SK-N-SH (cell line): ENCODE measurements around the gene ZNF25. TPM values are rescaled to one million over a fixed set of nuclear protein-coding genes. Genes with fewer than 3 reads are reported as not detected.

Source experiments
- CTCF ChIA-PET: fragments of 300-600, 350-600 bp; formaldehyde crosslinking; extraction: SDS; loops from one replicate; lab custom pipeline; 2021; lab: Yijun Ruan, JAX
- POLR2A ChIA-PET: fragments of 350-600 bp; sonication (Branson Sonifier 250); formaldehyde crosslinking; extraction: SDS; loops from one replicate; lab custom pipeline; 2020; ENCODE audit warnings: antibody characterized with exemption, inconsistent platforms; lab: Yijun Ruan, JAX
- DNase-seq: peaks from one replicate; pipeline ENCODE4 v3.0.0; 2012
- H2AFZ ChIP-seq: fragments of 200-600 bp; sonication (generic); 2 replicates; pipeline ENCODE4 v1.8.1; 2016; ENCODE audit warnings: antibody characterized with exemption, mild to moderate bottlenecking, low read depth
- H3F3A ChIP-seq: fragments of 200-600 bp; sonication (generic); replicated peaks from 2 replicates; pipeline ENCODE3; 2016; ENCODE audit warnings: antibody characterized with exemption, mild to moderate bottlenecking; ENCODE audit not compliant: insufficient read depth
- H3K27ac ChIP-seq, 2 experiments: fragments of 200-500 bp in 1 of 2; fragments of 200-600 bp in 1 of 2; sonication (Bioruptor generic) in 1 of 2; sonication (generic), shearing (Covaris generic) in 1 of 2; 2 replicates each; pipeline versions ENCODE4 v1.5.1 to v1.6.1; 2014 to 2016; ENCODE audit warnings: low read depth in 2 of 2, inconsistent platforms in 1 of 2, low read length in 1 of 2, mild to moderate bottlenecking in 1 of 2, mixed read lengths in 1 of 2
- H3K27me3 ChIP-seq: fragments of 200-600 bp; sonication (generic), shearing (Covaris generic); 2 replicates; pipeline ENCODE4 v1.6.1; 2016; ENCODE audit warnings: mixed run types; ENCODE audit not compliant: insufficient read depth
- H3K36me3 ChIP-seq, 2 experiments: fragments of 200-500 bp in 1 of 2; fragments of 200-600 bp in 1 of 2; sonication (Bioruptor generic) in 1 of 2; sonication (generic) in 1 of 2; replicated peaks in 1 of 2; 2 replicates each; pipeline versions ENCODE3 to v1.5.1; 2014 to 2016; ENCODE audit warnings: low read length in 1 of 2, mild to moderate bottlenecking in 1 of 2; ENCODE audit not compliant: insufficient read depth in 2 of 2, control insufficient read depth in 1 of 2
- H3K4me1 ChIP-seq, 2 experiments: fragments of 200-500 bp in 1 of 2; fragments of 200-600 bp in 1 of 2; sonication (Bioruptor generic) in 1 of 2; sonication (generic), shearing (Covaris generic) in 1 of 2; 2 replicates each; pipeline versions ENCODE4 v1.5.1 to v1.6.1; 2014 to 2016; ENCODE audit warnings: low read depth in 1 of 2, low read length in 1 of 2, mixed run types in 1 of 2; ENCODE audit not compliant: insufficient read depth in 2 of 2, control insufficient read depth in 1 of 2
- H3K4me2 ChIP-seq: fragments of 200-600 bp; sonication (generic), shearing (Covaris generic); 2 replicates; pipeline ENCODE4 v1.6.1; 2017; ENCODE audit warnings: mixed run types
- H3K4me3 ChIP-seq, 2 experiments: fragments of 200-500 bp in 1 of 2; fragments of 200-600 bp in 1 of 2; sonication (Bioruptor generic) in 1 of 2; sonication (generic), shearing (Covaris generic) in 1 of 2; 2 replicates each; pipeline versions ENCODE4 v1.5.1 to v1.8.1; 2014 to 2016; ENCODE audit warnings: low read depth in 2 of 2, inconsistent platforms in 1 of 2, low read length in 1 of 2, mild to moderate bottlenecking in 1 of 2, mixed read lengths in 1 of 2, moderate library complexity in 1 of 2
- H3K79me2 ChIP-seq: fragments of 200-600 bp; sonication (generic); 2 replicates; pipeline ENCODE4 v1.8.1; 2017; ENCODE audit warnings: mild to moderate bottlenecking; ENCODE audit not compliant: insufficient read depth
- H3K9ac ChIP-seq: fragments of 200-600 bp; sonication (generic); 2 replicates; pipeline ENCODE4 v1.6.1; 2017; ENCODE audit warnings: mixed run types
- H3K9me2 ChIP-seq: fragments of 200-600 bp; sonication (generic); 2 replicates; pipeline ENCODE4 v1.6.1; 2017; ENCODE audit warnings: mixed run types
- H3K9me3 ChIP-seq: fragments of 200-600 bp; sonication (generic); 2 replicates; pipeline ENCODE4 v1.6.1; 2017; ENCODE audit warnings: mixed run types, mild to moderate bottlenecking, moderate library complexity
- H4K20me1 ChIP-seq: fragments of 200-600 bp; sonication (generic); 2 replicates; pipeline ENCODE4 v1.6.1; 2017; ENCODE audit warnings: mild to moderate bottlenecking, mixed run types; ENCODE audit not compliant: insufficient read depth
- CHD2 ChIP-seq: fragments of 150-350 bp; IDR thresholded peaks from 2 replicates; pipeline ENCODE4 v1.6.1; 2018; ENCODE audit warnings: low read length; ENCODE audit not compliant: partially characterized antibody
- EP300 ChIP-seq, 2 experiments: IDR thresholded peaks; 2 replicates each; pipeline versions ENCODE4 v1.4.0 to v1.6.1; 2012; ENCODE audit warnings: borderline replicate concordance in 1 of 2, low read depth in 1 of 2, low read length in 1 of 2
- FOSL2 ChIP-seq: IDR thresholded peaks from 2 replicates; pipeline ENCODE4 v1.4.0; 2012; ENCODE audit warnings: low read depth, mild to moderate bottlenecking, moderate library complexity, borderline replicate concordance
- GABPA ChIP-seq: IDR thresholded peaks from 2 replicates; pipeline ENCODE4 v1.4.0; 2012; ENCODE audit warnings: low read depth, mild to moderate bottlenecking
- MEF2A ChIP-seq: IDR thresholded peaks from 2 replicates; pipeline ENCODE4 v1.4.0; 2012; ENCODE audit warnings: low read depth, borderline replicate concordance
- NFIC ChIP-seq: IDR thresholded peaks from 2 replicates; pipeline ENCODE4 v1.4.0; 2012; ENCODE audit warnings: borderline replicate concordance
- POLR2AphosphoS5 ChIP-seq: IDR thresholded peaks from 2 replicates; pipeline ENCODE4 v1.6.1; 2012; ENCODE audit warnings: low read depth, low read length
- RAD21 ChIP-seq: IDR thresholded peaks from 2 replicates; pipeline ENCODE4 v1.6.1; 2012; ENCODE audit warnings: mild to moderate bottlenecking, low read length
- TAF1 ChIP-seq: IDR thresholded peaks from 2 replicates; pipeline ENCODE4 v1.6.1; 2012; ENCODE audit warnings: low read depth, mild to moderate bottlenecking, low read length, moderate library complexity, borderline replicate concordance
- TCF12 ChIP-seq: IDR thresholded peaks from 2 replicates; pipeline ENCODE4 v1.4.0; 2012
- WGBS: methylation state at CpG from one replicate; pipeline ENCODE4 v1.1.6; 2017; ENCODE audit warnings: low lambda C conversion rate; 5-methylcytosine and 5-hydroxymethylcytosine counted together
- polyA plus RNA-seq, 3 experiments: library from polyadenylated mRNA; depleted of rRNA; stranded (reverse); fragments of >200 nt; gene quantifications; 2 replicates each; pipeline ENCODE4 v1.2.3, GENCODE V29; 2012
- TF ChIP-seq, protein P1 (sequence below): fragments of 150-350 bp; IDR thresholded peaks from 2 replicates; pipeline ENCODE4 v1.6.1; 2017; ENCODE audit warnings: antibody characterized with exemption, low read length, low read depth, borderline replicate concordance
- TF ChIP-seq, protein P2 (sequence below): fragments of 200-600 bp; sonication (generic); IDR thresholded peaks from 2 replicates; pipeline ENCODE4 v1.6.1; 2017; ENCODE audit warnings: antibody characterized with exemption, mild to moderate bottlenecking, moderate library complexity
- TF ChIP-seq, protein P3 (sequence below): IDR thresholded peaks from 2 replicates; pipeline ENCODE4 v1.4.0; 2012; ENCODE audit warnings: low read depth, borderline replicate concordance

The ZNF25 gene
- polyA plus RNA-seq, 1 of the 3 experiments (the other 2 are of a cell fraction), result 3.6 TPM

DNA sequence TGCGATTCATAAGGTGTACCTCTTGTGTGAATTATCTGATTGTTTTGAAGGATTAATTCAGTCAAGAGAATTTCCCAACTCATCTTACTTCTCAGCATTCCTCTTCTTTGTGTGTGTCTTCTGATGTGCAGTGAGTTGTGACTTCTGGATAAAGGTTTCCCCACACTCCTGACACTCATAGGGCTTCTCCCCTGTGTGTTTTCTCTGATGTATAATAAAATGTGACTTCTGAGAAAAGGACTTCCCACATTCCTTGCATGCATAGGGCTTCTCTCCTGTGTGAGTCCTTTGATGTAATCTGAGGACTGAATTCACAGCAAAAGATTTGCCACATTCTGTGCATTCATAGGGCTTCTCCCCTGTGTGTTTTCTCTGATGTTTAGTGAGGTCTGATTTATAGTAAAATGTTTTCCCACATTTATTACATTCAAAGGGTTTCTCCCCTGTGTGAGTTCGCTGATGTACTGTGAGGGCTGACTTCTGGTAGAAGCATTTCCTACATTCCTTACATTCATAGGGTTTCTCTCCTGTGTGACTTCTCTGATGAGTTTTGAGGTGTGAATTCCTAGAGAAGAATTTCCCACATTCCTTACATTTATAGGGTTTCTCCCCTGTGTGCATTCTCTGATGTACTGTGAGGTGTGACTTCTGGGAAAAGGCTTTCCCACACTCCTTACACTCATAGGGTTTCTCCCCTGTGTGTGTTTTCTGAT lies 24.2 kb downstream of the ZNF25 start:
- H4K20me1 ChIP-seq, result no peaks in the 10 kb centered on the region
- TF ChIP-seq FOSL2, result no peak
- no peak for TF ChIP-seq TCF12
- no peak for TF ChIP-seq NFIC
- no peak for TF ChIP-seq GABPA
- TF ChIP-seq CHD2, result no peak
- TF ChIP-seq, protein P1, sequence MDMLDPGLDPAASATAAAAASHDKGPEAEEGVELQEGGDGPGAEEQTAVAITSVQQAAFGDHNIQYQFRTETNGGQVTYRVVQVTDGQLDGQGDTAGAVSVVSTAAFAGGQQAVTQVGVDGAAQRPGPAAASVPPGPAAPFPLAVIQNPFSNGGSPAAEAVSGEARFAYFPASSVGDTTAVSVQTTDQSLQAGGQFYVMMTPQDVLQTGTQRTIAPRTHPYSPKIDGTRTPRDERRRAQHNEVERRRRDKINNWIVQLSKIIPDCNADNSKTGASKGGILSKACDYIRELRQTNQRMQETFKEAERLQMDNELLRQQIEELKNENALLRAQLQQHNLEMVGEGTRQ, result no peak
- no peak for TF ChIP-seq MEF2A
- TF ChIP-seq, protein P2, sequence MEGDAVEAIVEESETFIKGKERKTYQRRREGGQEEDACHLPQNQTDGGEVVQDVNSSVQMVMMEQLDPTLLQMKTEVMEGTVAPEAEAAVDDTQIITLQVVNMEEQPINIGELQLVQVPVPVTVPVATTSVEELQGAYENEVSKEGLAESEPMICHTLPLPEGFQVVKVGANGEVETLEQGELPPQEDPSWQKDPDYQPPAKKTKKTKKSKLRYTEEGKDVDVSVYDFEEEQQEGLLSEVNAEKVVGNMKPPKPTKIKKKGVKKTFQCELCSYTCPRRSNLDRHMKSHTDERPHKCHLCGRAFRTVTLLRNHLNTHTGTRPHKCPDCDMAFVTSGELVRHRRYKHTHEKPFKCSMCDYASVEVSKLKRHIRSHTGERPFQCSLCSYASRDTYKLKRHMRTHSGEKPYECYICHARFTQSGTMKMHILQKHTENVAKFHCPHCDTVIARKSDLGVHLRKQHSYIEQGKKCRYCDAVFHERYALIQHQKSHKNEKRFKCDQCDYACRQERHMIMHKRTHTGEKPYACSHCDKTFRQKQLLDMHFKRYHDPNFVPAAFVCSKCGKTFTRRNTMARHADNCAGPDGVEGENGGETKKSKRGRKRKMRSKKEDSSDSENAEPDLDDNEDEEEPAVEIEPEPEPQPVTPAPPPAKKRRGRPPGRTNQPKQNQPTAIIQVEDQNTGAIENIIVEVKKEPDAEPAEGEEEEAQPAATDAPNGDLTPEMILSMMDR, result no peak
- TF ChIP-seq EP300 (IDR thresholded peaks at IDR 0.05; ENCODE audit: borderline replicate concordance in 1 of 2, low read depth in 1 of 2, low read length in 1 of 2), result no peak
- no peak for TF ChIP-seq RAD21
- TF ChIP-seq TAF1, result no peak
- CTCF ChIA-PET, result no interaction called here

DNA sequence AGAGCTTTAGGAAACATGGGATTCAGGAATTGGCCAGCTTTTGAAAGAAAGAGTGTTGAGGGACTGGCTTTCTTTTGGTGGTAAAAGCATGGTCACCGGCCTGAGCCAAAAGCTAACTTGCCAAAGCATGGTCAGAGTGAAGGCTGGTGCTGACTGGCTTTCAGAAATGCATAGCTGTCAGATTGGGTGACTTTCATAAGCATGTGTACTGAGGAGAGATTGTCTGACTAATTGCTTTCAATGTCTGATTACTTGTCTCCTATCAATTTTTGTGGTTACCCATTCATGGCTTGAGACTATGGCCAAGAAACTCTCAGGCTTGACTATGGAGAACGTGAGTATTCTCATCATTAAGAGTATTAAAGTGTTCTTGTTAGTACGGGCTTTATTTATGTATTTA lies 28.2 kb downstream of the ZNF25 start:
- Histone ChIP-seq H4K20me1 (no peaks in the 10 kb centered on the region), H2AFZ (no peak overlapping the region), H3K9me3 (no peaks in the 10 kb centered on the region), H3K4me1 (no peaks in the 10 kb centered on the region), H3K9ac (no peak overlapping the region), H3K36me3 (peaks cover 20% of the 10 kb centered on the region in 2 experiments), H3K27me3 (no peaks in the 10 kb centered on the region), H3K79me2 (no peaks in the 10 kb centered on the region), H3F3A (no peaks in the 10 kb centered on the region), H3K4me2 (no peak overlapping the region), H3K9me2 (no peaks in the 10 kb centered on the region), H3K27ac (no peak overlapping the region), H3K4me3 (no peak overlapping the region)
- no peak for DNase-seq
- ChIA-PET CTCF (no interaction called here), POLR2A (no interaction called here)
- TF ChIP-seq FOSL2 (no peak), POLR2AphosphoS5 (no peak), MEF2A (no peak), EP300 (IDR thresholded peaks at IDR 0.05; ENCODE audit: borderline replicate concordance in 1 of 2, low read depth in 1 of 2, low read length in 1 of 2) (no peak), TCF12 (no peak)
- TF ChIP-seq, protein P3, sequence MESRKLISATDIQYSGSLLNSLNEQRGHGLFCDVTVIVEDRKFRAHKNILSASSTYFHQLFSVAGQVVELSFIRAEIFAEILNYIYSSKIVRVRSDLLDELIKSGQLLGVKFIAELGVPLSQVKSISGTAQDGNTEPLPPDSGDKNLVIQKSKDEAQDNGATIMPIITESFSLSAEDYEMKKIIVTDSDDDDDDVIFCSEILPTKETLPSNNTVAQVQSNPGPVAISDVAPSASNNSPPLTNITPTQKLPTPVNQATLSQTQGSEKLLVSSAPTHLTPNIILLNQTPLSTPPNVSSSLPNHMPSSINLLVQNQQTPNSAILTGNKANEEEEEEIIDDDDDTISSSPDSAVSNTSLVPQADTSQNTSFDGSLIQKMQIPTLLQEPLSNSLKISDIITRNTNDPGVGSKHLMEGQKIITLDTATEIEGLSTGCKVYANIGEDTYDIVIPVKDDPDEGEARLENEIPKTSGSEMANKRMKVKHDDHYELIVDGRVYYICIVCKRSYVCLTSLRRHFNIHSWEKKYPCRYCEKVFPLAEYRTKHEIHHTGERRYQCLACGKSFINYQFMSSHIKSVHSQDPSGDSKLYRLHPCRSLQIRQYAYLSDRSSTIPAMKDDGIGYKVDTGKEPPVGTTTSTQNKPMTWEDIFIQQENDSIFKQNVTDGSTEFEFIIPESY, result no peak
- 84% methylated on average over 3 of the region's 3 CpGs for WGBS

More for the DNA sequence above, 24.2 kb downstream of the ZNF25 start:
- Histone ChIP-seq H3K9me2 (no peaks in the 10 kb centered on the region), H3F3A (no peaks in the 10 kb centered on the region), H3K9ac (no peak overlapping the region), H3K27me3 (no peaks in the 10 kb centered on the region), H3K27ac (no peak overlapping the region), H3K79me2 (no peaks in the 10 kb centered on the region), H3K4me3 (no peak overlapping the region), H3K9me3 (no peaks in the 10 kb centered on the region), H3K36me3 (peaks cover 50 to 51% of the 10 kb centered on the region in 2 experiments), H2AFZ (no peak overlapping the region), H3K4me2 (no peak overlapping the region), H3K4me1 (no peaks in the 10 kb centered on the region)
- POLR2A ChIA-PET, result no interaction called here
- 89% methylated on average over 2 of the region's 2 CpGs for WGBS
- no peak for DNase-seq
